SHP77 (cell line): ENCODE data around the gene SORL1.

Source experiments
- DNase-seq, 2 experiments: peaks; one replicate each; lab custom pipeline; 2025; lab: John Stamatoyannopoulos, UW

Gene SORL1

DNA sequence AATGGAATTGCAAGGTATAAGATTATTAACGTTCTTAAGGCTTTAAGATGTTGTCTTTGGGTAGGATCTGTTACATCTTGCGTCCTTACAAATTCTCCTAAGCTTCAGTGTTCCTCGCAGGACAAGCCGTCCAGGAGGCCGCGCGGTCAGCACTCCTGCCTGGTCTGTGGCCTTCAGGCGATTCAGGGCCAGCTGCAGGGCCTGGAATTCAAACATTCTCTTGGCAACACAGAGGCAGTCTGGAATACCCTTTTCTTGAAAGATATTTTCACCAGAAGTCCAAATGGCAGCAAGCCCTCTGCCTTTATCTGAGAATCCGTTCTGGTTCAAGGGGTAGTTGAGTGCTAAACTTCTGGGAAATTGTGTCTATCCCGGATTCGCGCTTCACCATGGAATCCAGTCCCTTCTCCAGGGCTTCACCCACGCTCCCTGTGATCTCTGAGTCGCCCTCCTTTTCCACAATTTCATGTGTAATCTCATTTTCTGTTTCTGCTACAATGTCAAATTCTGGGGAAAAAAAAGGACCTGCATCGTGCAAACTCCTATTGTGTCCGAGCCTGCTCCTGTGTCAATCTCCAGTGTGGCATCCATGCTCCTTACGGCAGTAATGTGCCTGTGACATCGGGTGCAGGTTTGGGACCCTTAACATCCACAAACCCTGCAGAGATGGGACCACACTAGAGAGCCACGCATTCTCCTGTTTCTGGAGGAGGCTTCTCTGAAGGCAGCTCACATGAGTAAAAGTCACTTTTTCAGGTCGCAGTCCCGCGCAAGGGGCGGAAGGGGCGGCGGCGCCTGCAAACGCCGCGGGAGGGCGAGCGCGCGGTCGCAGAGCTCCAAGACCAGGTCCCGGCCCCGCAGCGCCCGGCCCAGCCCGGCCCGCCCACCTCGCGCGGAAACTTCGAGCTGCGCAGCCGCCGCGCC is 25.4 kb upstream of the SORL1 start:
- no peak for DNase-seq

DNA sequence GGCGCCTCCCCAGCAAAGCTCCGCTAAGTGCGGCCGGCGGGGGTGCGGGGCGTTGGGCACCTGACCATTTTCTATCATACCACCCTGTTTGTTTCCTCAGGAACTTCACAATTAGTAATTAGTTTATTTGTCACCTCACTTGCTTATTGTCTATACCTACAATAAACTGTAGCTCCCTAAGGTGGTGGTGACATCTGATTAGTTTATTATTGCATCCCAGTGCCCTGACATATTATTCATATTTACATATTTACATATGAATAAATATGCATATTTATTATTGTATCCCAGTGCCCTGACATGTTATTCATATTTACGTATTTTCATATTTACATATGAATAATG is 24.7 kb upstream of the SORL1 start:
- no peak for DNase-seq

DNA sequence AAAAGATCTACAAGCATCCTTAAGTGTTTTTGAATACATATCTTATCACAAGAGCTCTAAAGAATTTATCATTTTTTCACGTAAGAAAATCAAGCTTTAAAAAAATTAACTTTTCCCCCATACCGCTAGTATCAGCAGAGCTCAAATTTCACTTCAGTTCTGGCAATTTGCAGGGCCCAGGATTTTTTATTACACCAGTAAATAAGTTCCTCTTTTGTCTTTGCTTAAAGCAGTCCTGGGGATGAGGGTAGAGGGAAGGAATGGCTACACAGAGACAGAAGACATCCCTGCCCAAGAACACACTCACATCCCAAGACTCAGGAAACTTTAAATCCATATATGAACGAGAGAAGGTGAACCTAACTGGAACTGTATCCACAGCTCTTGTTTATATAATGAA is 22.6 kb upstream of the SORL1 start:
- DNase-seq, result no peak

DNA sequence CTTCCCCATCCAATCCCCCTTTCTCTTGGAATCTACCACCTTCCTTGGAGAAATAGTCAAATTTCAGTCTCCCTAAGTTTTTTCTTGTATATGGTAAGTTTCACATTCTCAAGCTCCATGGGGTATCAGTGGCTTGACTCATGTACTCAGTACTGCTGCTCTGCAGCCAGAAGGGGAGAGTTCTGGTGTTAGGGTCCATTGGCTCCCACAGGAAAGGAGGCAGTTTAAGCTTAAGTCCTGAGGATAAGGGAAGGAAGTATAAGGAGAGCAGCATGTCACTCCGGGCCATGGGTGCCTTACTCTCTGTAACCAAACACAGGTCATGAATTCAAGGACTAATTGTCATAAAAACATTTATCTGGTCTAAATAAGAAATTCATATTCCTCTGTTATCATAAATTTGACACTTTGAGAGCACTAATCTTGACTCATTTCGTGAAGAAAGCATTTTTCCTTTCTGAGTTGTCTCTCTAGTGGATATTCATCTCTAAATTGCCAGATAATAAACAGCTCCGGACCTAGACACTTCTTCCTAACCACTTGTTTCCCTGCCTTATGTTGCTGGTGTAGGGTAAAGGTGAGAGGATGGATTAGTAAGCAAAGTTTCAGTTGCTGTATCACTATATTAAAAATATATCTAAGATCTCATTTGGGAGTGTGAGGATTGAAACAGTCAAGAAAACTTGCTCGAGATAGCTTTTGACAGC is 20.1 kb upstream of the SORL1 start:
- DNase-seq, result no peak

DNA sequence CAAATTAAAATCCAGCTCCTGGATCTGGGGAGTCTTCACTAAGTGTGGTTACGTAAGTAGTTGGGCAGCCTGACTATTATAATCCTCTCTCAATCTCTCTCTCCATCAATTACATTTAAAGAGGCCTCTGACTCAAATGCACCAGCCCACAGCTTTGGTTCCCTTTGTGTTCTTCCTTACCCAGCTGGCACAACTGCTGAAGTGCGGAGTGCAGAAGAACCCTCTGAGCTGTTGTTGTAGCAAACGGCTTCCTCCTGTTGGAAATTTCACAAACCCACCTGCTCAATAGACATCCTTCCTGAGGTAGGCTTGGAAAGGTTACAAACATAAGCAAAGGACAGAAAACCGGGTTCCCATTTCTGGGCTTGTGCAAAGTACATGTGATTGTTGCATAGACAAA is 17.0 kb upstream of the SORL1 start:
- DNase-seq, result no peak

DNA sequence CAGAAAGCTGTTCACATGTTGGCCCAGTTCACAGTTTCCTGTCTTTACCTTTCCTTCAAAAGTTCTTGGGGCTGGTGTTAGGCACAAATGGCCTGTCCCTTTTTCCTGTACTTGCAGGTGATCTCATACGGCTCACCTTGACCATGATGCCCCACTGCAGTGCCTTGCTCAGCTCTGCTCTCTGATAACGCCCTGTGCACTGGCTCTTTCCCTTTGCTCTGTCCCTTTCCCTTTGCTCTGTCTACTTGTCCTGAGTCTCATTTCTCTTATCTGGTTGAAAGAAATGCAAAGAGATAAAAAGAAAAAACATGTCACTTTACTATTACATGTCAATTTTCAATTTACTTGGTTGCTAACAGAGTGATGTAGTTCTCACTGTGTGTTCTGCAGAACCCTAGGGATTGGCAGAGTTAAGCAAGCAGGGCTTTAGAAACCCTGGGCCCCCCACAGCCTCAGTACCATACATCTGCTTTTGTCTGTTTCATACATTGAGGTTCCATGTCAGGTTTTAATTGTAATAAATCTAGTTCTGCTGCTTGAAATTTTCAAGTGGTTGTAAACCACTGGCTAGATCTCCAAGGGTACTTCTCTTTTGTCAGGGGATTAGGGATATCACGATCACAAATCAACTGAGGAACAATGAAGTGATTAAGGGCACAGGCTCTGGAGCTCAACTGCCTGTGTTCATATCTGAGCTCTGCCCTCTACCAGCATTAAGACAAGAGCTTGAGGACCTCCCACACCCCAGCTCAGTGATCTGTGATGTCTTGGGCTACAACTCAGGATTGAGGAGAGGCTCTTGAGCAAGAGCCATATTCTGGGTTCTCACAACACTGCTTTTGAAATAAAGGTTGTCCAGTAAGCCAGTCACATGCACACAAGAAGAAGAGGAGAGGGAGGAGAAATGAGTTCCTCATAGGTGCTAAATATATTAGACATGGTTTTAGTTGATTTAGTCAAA is 16.3 kb upstream of the SORL1 start:
- no peak for DNase-seq

DNA sequence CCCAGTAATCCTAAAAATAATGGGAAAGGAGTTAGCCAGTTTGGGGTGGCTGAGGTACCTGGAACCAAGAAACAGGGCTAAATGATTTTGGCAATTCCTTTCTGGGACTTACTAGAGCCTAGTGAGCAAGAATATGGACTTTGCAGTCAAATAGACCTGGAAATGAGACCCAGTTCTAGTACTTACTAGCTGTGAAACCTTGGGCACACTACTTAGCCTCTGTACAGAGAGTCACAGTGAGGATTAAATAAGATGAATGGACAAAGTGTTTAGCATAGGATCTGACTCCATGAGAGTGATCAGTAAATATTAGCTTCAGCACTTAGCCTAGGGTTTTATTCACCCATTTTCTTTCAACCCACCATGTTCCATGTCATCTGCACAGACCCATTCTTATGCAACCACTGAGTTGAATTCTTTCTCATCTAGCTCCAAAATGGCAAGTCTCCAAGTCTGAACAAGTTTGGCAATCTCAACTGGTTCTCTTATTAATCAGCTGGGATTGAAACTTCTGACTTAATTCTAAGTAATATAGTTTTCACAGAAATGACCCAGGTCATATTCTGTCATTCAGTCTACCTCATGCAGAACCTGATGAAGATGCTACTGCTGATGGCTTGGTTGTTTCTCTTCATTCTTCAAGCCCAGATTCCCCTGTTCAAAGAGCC is 15.0 kb upstream of the SORL1 start:
- DNase-seq, result no peak

DNA sequence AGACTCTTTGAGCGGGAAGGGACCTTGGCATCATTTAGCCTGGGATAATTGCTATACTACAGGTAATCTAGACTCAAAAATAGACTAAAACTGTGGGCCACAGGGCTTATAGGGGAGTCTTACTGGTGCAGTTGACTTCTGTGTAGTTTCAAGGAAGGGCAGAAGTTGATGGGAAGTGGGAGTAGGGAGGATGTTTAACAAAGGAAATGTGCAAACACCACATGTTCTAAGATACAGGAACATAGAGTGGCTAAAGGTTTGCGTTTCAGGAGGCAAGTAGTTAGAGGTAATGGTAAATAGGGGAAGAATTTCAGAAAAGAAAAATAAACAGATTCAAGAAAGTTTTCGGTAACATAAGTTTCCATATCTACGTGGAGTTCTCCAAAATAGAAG is 14.4 kb upstream of the SORL1 start:
- no peak for DNase-seq

DNA sequence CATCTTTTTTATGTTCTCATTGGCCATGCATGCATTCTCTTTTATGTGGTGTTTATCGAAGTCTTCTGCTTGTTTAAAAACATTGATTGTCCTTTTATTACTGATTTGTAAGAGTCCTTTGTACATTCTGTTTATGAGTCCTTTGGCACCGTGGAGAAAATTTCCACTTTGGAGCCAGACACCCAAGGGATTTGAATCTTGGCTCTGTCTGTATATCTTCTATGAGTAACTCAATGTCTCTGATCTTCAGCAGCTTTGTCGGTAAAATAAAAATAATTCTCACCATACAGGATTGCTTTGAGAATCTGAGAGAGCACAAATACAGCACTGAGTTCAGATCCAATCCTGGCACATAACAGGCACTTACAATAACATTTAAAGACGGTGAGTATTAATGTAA is 12.8 kb upstream of the SORL1 start:
- no peak for DNase-seq

DNA sequence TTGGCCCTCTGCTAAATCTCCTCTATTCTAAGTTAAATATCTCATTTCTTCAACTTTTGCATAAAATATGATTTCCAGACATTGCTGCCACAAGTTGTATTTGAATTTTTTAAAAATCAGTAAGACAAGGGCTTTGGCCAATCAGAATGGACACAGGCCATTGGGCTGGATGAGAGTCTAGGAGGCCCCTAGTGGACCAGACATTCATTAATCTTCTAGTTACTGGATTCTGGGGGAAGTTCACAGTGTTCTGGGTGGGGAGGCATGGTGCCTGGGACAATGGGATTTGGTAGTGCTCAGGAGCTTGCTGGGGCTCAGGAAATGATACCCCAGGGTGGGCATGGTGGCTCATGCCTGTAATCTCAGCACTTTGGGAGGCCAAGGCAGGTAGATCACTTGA is 12.4 kb upstream of the SORL1 start:
- no peak for DNase-seq

DNA sequence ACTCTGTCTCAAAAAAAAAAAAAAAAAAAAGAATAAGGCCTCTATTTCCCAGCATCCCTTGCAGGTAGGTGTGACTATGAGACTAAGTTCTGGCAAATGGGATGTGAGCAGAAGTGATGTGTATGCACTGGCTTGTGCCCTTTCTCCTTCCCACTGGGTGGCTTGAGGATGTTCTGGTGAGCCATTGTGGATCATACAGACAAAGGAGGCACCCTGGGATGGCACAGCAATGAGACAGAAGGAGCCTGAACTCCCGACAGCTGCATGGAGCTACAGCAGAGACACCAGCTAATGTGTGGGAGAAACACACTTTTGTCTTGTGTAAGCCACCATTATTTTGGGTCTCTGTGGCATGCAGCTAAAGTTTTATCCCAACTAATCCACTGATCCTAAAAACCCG is 10.6 kb upstream of the SORL1 start:
- DNase-seq, result no peak

DNA sequence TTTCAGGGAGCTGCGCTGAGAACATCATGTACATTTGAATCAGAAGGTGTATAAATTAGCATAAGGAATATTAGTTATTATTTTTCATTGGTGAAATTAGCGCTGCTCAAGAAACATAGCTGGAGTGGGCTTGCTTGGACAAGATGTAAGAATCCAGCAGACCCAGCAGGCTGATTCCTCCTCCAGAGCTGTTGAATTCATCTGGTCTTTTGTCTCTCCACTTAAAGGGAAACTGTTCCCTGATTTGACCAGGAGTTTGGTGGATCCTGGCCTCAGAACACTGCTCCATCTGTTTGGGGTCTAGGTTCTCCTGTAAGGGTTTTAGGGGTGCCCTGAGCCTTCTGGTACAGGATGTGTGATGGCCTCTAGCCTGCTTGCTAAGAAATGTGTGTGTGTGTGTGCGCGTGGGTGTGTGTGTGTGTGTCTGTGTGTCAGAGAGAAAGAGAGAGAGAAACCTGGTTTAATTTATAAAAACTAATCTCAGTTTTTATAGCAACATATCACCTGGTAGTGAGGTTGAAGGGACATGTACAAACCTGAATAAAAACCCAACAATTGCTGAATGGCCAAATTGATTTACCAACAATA is 8.3 kb upstream of the SORL1 start:
- no peak for DNase-seq

DNA sequence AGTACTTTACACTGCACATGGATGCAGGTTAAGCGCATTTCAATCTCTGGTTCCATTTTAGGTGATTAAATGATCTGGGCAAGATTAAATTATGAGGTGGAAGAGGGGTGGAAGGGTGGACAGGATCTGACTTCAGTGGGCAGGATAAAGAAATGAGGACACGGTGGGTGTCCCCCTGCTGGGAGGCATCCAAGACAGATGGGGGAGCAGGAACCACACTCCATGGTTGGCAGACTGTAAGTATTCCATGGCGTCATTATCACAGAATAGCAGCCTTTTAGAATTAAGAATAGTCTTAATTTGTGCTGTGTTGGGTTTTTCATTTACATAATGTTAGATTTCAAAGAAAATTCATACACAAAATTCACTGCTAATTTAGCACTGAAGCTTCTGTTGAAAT is 7.6 kb upstream of the SORL1 start:
- DNase-seq, result no peak

DNA sequence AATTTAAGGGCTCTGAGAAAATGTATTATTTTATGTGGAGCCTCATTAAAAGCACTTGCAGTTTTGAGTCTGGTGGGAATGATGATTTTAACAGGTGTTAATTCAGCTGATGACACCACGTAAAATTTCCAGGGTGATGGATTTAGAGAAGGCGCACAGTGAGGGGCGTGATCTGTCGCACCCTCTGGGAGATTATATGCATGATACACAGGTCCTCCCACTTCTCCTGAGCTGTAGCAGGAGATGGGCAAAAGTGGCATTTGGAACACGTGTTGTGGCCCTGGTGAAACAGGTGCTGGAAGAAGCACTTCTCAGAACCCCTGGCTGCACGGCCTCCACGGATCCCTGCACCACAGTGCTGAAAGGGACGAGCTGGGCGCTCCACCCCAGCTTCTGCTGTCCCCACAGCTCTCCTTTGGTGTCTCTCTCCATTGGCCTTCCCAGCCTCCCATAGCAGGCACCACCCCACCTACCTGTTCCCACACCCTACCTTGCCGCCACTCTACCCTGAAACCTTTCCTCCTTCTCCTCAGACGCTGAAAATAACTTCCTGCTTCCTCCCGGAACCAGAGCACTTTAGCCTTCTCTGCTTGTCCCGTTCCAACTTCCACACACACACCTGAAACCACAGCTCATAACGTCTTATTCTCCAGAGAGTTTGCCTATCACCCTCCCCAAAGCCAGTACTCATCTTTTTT is 6.9 kb upstream of the SORL1 start:
- no peak for DNase-seq

DNA sequence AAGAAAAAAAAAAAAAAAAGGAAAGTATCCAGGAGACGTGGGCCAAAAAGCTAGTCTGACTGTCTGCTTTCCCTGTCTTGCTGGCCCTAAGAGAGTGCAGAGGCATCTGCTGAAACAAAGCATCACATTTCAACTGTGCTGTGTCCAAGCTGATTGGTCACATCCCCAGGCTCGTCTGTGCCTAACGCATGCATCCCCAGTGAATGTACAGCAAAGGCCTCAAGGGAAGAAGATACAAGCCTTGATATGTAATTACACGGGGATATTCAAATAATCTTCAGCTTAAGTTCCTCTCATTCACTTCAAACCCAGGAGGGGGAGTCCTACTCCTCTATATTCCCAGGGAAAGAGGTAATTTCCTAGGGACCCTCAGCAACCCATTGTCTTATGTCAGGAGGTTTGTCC is 5.4 kb upstream of the SORL1 start:
- DNase-seq, result no peak

DNA sequence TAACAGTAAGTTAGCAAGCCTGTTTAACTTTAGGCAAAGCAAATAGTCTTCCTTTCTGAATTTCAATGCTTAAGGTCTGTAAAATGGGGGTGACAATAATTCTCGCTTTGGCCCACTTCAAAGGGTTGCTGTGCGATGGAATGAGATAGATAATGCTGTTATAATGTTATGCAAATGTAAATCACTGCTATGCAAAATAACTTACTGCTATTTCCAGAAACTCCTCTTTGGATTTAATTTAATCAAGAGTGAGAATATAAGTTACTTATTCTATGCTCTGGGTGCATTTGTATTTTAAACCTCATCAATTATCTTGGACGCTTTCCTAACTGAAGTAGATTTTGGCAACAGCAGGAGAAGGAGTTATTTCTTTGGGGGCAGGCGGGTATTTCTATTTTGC is 4.1 kb upstream of the SORL1 start:
- DNase-seq, result no peak

DNA sequence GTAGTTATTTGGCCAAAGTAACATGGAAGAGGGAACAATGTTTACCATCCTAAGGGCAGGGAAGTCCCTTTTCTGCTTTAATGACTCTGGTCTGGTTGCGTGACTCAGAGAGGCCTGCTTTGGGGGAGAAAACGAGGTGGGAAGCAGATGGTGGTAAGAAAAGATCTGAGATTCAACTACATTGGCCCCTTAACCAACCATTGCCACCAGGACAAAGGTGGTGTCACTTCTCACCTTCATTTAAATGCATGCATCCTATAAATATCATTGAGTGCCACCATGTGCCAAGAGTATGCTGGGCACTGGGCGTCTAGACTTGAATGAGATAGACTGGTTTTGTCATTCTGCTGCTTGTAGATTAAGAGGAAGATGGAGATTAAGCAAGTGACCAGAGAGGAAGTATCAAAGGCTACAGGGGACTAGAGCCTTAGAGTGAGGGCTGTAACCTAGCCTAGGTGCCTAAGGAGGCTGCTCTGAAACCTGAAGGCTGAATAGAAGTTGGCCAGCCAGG is 3.6 kb upstream of the SORL1 start:
- no peak for DNase-seq

DNA sequence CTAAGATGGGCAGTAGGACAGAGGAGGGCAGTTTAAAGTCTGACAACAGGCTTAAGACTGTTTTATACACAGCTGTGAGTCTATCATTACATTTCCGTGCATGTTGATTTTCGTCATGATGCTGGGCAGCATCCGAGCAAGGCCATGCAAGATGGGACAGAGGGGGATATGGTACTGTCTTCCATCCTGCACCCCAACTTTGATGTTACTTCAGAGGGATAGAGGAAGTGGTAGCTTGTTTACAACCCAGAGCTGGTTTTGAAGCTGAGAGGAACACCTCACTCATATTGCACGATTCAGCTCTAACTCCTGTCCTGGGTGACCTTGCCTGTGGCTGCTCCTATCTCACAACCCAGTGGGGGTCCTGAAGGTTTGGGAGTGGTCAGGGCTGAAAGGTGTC is 3.0 kb upstream of the SORL1 start:
- DNase-seq, result no peak

DNA sequence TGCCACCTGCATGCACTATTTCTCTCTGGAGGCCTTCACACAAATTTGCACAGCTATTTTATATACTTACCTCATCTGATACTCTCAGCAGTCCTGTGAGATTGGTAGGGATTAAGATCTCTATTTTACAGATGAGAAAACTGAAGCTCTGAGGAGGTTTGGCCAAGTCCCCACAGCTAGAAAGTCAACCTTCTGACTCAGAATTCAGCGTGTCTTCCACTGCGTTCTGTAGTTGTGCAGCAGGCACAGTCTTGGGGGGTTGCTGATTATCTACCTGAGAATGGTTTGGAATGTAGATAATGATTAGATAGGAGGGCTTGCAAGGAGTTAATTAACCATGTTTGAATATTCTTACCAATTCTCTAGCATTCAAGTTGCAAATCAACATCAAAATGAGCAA is 2.5 kb upstream of the SORL1 start:
- DNase-seq, result no peak

DNA sequence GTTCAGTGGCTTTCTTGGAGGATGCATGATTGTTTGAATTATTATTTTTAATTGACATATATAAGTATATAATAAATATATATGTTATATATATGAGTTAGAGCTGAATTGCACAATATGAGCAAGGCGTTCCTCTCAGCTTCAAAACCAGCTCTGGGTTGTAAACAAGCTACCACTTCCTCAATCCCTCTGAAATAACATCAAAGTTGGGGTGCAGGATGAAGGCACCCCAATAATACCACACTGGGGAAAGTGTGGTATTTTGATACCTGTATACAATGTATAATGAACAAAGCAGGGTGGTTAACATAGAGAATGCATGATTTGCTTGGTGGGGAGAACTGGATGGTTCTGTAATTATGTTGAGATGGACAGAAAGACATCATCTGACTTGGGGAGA is 1.7 kb upstream of the SORL1 start:
- DNase-seq, result no peak
